ENCODE measurements around the gene FBN2.
"Not testable (repeated sequence)": the region's sequence is repeated elsewhere in the genome, so short reads cannot be mapped to it uniquely, and the experiment has no call there.

FBN2 gene

DNA sequence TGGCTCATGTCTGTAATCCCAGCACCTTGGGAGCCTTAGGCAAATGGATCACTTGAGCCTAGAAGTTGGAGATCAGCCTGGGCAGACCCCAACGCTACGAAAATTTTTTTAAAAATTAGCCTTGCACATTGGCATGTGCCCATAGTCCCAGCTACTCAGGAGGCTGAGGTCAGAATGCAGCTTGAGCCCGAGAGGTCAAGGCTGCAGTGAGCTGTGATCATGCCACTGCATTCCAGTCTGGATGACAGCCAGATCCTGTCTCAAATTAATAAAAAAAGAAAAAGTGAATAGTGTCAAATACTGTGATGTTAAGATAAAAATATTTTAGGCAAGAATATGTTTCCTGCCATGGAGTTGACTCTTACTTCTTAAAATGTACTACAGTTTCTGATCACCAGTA, 5.3 kb downstream of the FBN2 start:
- DNase-seq = no peak

- no peak for DNase-seq
Observed at GRCh38 chr5:128532127-128532526, 5.9 kb downstream of the FBN2 start.

DNA sequence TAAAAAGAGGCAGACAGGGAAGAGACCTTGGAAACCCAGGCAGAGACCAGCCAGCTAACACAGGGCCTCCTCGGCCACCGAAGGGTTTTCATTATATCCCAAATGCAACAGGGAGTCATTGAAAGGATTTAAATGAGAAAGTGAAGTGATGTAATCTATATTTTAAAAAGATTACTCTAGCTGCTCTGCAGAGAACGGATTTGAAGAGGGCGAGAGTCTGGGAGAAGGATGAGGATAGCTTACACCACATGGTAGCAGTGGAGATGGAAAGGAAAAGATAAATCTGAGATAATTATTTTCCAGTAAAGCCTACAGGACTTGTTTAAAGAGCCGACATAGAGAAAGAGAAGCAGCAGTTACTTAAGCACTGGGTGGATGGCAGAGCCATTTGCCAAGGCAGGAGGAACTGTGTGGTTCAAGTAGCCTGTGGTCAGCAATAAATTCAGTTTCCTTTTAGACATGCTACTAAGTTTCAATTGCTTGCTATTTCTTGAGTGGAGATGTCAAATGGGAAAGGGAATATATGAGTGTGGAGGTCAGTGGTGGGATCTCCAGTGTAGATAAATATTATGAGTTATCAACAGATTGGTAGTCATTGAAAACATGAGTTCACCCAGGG, 9.3 kb downstream of the FBN2 start:
- no peak for DNase-seq

- DNase-seq = no peak
Observed at GRCh38 chr5:128528126-128528525, 9.9 kb downstream of the FBN2 start.

DNA sequence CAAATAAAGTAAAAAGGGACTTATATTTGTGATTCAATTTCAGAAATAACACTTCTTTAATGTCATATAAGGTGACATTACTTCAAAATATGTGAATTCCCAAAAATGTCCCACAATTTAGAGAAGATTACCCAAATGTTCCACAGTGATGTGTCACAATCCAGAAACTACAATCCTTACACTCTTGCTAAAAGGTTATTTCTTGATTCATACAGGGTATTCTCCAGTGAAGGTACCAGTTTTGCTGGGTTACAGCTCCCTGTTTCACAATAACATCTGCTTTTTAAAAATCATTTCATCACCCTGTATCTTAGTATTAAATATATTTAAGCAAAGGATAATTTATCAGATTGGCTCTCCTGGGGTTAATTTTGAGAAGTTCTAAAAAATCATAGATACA, 11.0 kb downstream of the FBN2 start:
- DNase-seq = no peak

DNA sequence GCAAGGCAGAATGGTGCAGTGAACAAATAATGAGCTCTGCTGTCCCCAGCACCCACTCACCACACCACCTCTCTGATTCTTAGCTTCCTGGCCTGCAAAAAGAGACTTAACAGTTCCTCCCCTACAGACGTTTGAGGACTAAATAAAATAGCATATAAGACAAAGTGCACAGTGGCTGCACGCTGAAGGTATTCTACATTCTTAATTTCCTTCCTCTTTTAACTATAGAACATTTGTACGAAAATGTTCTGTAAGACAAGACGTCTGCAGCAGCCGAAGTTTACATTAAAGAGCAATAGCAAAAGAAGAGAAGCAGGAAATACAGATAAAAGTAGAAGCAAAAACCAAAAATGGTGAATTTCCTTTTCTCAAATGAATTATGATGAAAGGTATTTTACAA, 15.7 kb downstream of the FBN2 start:
- no peak for DNase-seq

DNA sequence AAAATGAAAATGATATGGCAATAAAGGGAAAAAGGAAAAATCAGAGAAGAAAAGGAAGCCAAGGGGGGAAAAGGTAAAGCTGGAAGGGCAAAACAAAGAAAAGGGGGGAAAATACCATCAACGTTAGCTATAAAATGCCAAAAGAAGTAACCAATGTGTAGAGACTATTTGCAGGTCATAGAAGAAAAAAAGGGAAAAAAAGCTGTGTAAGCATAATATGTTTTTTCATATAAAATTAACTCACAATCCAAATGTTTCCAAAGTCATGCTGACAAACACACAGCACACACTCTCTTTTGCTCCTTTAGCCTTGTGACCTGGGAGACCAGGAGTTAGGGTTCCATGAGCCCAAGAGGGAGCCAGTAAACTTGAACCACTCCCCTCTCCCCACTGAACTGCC, 18.2 kb downstream of the FBN2 start:
- DNase-seq = no peak

- DNase-seq = no peak
Observed at GRCh38 chr5:128516978-128517377, 21.1 kb downstream of the FBN2 start.

GRCh38 chr5:128513806-128514205, 24.2 kb downstream of the FBN2 start:
- DNase-seq = no peak

- no peak for DNase-seq
Observed at GRCh38 chr5:128512894-128513293, 25.2 kb downstream of the FBN2 start.

GRCh38 chr5:128506643-128507042, 31.4 kb downstream of the FBN2 start:
- DNase-seq = no peak

- DNase-seq = not testable (repeated sequence)
Observed at GRCh38 chr5:128503727-128504126, 34.3 kb downstream of the FBN2 start.

GRCh38 chr5:128498844-128499455, 39.1 kb downstream of the FBN2 start:
- no peak for DNase-seq

- DNase-seq = no peak
Observed at GRCh38 chr5:128494516-128494915, 43.5 kb downstream of the FBN2 start.

DNA sequence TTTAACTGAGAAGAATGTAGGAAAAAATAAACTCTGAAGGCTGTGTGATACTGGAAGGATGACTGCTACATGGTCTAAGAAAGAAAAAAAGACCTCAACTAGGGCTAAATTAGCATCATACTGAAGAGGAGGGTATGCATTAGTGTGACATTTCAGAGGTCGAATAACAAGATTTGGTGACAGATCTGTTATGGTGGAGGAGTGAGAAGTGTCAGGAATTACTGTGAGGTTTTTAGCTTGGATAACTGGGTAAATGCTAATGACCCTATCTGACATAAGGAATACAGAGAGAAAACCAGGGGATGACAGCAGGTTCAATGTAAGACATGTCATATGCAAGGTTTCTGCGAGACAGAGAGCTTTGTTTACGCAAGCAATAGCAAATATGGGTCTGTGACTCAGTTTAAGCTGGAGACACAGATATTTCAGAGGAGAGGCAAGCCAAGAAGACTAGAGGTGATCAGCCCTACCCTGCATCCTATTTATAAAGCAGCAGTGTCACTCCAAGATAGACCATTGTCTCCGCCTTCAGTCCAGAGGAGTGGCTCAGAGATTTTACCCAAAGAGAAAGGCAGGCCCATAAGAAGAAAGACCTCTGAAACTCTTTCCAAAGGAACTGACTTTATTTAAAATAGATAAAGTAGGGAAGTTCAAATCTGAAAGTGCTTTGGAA, 44.3 kb downstream of the FBN2 start:
- no peak for DNase-seq

DNA sequence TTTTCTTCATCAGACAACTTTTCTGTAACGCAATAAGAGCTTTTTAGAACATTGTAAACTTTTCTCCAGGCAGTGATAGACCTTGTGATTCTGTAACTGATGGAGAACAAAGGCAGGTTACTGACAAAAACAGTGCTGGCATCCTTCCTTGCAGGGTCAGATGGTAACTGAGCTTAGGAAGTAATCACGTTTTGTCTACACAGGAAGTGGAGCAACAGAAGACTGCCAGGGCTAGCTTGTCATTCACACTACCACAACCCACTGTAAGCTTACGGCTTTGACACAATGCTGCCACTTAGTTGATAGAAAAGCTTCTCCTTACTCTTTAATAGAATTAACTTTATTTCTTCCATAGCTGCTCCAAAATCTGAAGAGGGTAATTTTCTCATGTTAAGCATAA, 46.8 kb downstream of the FBN2 start:
- DNase-seq = no peak

DNA sequence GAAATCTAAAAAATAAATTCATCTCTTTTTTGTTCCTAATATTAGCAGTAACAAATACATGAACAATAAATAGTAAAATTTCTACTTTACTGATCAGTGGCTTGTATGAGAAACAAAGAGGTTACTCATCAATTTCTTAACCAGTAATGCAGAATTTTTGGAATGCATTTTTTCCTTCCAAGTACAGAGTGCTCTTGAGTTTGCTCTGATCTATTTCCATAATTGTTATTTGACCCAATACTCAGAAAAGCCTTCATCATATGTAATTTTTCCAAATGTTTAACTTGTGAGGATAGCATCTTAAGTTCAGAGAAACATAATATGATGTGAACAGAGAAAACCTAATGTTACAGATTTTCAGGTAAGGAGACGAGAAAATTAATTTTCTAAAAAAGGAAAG, 47.3 kb downstream of the FBN2 start:
- no peak for DNase-seq

DNA sequence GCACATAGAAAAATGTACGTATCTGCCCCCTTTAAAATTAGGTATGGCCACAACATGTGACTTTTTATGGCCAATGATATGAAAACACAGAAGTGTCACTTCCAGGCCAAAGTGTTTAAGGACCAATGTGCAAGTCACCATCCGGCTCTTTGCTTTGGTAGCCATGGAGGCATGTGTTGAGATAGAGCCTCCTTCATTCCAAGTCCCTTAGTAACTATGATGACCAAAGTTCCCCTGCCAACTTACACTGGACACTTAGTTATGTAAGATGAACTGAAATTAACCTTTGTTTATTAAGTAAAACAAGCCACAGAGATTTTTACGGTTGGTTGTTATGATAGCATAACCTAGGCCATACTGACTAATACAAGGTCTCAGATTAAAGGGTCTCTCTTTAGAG, 51.0 kb downstream of the FBN2 start:
- DNase-seq = no peak

DNA sequence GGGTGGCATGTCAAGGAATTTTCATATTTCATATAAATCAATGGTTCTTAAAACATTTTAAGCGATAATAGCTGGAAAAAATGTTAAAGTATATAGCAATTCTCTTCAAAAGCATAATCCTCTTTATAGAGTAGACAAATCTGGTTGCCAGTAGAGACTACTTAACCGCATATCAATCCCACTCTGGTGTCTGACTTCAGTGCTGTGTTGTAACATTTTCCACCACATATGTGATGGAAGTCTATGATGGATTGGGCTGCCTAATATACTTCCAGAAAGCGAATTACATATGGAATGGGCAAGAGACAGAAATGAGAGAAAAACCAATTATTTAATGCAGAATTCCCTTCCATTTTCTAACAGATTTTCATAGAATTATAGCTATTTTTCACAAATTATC, 54.3 kb downstream of the FBN2 start:
- no peak for DNase-seq

DNA sequence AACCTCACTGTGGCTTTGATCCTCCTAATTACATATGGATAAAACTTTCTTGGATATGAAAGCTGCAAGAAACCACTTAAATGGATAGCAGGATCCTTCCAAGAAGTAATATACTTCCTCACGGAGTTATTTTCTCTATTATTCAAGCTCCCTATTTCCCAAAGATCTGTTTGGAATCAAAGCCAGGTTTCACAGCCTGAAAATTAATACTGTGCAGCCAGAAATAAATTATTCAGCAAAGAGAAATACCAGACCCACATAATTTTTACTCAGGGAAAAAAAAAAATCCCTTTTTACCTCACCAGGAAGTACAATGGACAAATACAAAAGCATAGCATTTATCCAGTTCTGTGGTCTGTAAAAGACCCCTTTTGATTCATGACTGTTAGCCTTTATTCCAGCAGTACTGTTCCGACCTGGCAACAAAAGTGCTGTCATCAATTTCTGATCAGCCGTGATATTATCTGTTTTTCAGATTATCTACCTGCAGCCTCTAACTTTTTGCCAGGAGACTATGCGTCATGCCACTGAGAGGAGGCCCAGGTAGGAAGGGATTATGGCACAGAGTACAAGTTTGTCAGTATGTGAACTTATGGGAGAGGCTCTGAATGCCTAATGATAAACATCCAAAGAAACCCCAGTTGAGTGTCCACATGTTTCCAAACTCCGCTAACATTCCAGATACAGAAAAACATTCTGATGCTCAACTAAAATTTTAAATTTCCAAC, 57.0 kb downstream of the FBN2 start:
- no peak for DNase-seq

DNA sequence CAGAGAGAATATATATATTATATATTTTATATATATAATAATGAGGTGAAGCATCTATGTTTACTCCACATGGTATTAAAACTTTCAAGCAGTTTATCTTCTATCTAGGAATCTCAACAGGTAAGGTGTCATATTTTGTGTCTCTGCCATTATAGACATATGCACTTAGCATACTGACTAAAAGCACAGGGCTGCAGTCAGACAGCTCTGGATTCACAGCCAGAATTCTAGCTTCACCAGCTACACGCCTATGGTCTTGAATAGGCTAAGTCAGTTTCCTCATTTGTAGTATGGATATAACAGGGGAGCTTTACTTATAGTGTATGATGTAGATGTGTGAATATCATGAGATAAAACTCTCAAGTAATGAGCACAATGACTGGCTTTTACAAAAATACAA, 57.9 kb downstream of the FBN2 start:
- no peak for DNase-seq

DNA sequence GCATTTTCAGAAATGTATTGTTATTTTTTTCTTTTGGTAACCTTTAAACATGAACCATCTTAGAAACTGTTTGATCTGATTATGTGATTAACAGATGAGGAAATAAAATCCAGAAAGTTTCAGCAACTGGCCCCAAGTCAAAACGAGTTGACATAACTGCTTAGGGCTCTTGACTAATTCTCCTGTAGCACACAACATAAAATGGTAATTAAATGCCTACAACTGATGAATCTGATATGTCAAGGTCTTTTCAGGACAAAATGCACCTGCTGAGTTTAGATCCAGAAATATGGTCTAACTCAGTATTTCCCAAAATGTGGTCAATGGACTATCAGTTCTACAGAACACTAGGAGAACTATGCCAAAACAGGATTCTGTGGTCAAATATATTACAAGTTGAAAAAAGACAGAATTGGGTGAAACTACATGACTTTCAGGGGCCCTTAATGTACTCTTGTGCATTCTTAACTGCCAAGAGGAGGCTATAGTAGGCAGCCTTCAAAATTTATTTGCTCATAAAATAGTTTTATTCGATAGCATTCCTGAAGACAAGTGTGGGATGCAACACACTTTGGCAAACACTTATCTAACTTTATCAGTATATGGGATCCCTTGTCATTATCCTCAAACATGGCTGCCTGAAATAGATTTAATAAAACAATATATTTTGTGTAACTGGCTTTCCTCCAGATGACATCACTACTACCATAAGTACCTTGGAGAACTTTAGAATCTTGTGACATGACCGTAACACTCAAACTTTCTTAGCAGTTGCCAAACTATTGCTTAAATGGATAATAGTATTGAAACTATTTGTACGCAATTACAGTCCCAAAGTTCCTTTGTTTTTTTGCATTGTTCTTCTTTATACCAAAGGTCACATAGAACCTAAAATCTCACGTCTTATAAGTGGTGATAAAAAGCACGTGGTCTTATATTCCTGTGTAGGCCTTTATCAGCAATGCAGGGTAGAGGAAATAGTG, 59.4 kb downstream of the FBN2 start:
- DNase-seq = no peak

- no peak for DNase-seq
Observed at GRCh38 chr5:128477944-128478343, 60.1 kb downstream of the FBN2 start.

Data from amniotic stem cell (primary cell).